NCI-H1694 (cell line): ENCODE measurements around the gene COL24A1.

ENCODE experiments used
- DNase-seq: peaks from one replicate; lab custom pipeline; 2025; lab: John Stamatoyannopoulos, UW

The COL24A1 gene

DNA sequence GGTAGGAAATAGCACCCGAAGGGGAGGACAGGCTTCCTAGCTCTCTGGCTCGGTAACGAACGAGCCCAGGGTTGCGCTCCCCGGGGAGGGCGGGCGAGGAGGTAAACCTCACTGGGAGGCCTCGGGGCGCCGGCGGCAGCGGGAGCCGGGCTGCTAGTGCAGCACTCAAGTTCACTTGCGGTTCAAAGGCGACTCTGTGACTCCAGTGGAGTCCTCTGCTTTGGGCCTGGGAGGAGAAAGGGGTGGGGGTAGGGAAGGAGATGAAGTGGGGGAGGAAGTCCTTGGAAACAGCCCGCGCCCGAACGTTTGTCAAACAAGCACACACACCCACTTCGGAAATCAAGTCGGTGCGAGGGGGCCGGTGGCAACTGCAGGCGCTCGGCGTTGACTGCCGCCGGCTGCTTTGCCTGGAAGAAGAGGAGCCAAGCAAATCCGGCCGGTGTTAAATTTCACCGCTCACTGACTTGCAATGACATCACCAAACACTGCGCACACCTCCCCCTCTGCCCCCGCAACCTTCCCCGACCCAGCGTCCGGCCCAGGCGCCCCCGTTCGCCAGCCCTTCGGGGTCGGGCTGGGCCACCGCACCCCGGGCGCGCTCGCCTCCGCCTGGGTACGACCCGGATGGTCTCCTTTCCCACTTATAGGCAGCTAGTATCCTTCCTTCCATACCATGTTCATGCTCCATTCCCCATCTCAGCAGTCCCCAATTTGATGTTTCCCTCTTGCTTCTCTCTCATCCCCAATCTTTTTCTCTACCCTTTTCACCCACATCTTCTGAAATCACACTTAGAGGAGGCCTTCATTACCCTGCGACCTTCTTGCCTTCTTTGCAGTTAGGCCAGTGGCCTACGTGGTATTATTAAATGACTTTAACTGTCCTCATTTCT is at the start of gene COL24A1:
TSS of gene COL24A1 (minus strand) at position 207 of the 890 bp plus-strand sequence. CDS start 376 bp downstream, outside the sequence.
- DNase-seq: no peak

DNA sequence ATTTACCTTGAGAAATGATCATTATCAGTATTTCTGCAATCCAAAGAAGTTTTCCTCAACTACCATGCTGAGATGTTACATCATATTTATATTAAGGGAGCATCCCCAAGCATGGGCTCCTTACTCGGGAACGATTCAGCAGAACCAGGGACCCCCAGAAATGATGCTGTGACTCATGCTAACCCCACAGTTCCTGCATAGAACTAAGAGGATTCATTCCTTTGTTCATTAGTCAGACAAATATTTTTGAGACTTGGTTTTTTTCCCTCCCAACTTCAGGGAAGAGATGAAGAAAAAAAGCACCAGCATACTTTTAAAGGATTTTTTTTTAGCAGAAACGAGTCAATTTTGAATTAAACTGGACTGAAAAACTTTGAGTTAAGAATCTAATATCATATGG is 49.2 kb upstream of the COL24A1 start:
- no peak for DNase-seq

GRCh38 chr1:86202552-86203340 is 46.2 kb upstream of the COL24A1 start:
- DNase-seq: no peak

GRCh38 chr1:86201311-86201710 is 44.7 kb upstream of the COL24A1 start:
- no peak for DNase-seq

DNA sequence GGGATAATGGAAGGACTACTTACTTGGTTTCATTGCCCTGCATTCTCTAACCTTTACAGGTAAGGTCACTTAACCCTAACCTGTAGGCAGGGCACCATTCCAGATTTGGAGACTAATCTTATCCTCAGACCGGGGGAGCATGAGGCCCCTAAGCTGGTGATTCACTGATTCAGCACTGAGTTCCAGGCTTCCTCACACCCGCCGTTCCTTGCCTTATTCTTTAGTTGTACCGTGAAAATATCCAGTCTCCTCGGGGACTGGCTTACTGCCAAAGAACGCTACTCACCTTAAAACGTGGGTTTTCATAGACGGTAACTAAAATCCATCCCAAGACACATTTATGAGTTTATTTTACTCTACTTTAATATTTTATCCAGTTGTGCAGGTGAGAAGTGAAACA is 44.3 kb upstream of the COL24A1 start:
- no peak for DNase-seq

DNA sequence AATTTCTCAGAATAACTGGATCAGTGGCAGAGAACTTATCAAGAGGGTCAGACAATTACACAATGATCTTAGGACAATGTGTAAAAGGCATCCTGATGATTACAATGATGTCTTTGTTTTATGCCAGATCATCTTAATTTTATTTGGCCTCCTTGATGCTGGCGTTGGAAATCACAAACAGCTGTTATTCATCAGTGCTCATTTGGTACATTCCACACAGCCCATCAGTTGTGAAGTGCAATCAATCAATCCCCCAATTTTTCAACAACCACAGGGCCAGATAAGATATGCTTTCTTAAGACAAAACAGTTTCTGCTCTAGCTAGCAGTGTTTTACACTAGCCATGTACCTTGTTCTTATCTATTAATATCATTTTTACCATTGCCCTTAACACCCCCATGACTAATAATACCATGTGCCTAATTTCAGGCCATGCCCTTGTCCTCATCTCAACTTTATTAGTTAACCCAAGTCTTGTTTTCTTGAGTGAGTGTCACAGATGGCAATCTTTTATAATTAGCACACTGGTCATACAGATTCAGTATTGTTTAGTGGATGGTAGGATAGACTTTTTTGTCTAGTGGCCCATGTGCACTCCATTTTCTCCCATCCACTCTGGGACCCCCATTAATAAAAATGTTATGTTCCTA is 40.8 kb upstream of the COL24A1 start:
- no peak for DNase-seq

GRCh38 chr1:86195281-86195680 is 38.7 kb upstream of the COL24A1 start:
- DNase-seq: no peak

- no peak for DNase-seq
These were observed 38.0 kb upstream of the COL24A1 start for GRCh38 chr1:86194491-86195034.

DNA sequence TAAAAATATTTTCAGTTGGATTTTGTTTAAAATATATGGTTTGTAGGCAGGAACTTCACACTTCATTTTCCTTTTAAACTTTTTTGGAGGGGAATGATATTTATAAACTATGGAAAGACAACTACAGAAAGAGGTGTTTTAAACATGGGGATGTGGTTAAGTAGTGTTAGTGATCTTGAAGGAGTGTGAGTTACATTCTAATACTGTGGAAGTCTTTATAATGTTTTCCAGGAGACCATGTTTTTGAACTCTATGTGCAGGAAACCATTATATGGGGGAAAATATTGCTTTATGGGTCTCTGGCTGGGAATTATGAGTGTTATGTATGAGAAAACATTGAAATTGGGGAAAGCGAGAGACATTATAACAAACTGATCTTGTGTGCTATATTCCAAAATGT is 35.8 kb upstream of the COL24A1 start:
- DNase-seq: no peak

- DNase-seq: no peak
These were observed 35.4 kb upstream of the COL24A1 start for GRCh38 chr1:86191958-86192357.

DNA sequence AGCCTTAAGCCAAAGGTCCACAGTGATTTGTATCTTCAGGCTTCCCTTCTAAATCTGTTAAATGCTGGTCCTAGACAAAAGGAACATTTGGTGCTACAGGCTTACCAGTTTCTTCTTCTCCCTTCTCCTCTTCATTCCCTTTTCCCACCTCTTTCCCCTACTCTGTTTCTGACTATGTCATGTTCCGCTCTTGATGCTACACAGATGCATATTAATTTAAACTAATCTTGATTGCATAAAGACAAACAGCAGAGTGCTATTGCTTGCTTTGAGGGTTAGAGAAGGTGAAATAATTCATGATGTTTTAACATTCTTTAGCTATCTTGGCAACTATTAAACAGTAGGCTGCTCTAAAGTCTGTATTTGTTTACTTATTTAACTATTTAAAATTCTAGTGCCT is 34.3 kb upstream of the COL24A1 start:
- no peak for DNase-seq

GRCh38 chr1:86184426-86184825 is 27.9 kb upstream of the COL24A1 start:
- DNase-seq: no peak

- no peak for DNase-seq
These were observed 27.2 kb upstream of the COL24A1 start for GRCh38 chr1:86183810-86184209.

GRCh38 chr1:86176226-86176625 is 19.7 kb upstream of the COL24A1 start:
- no peak for DNase-seq

- DNase-seq: no peak
These were observed 19.2 kb upstream of the COL24A1 start for GRCh38 chr1:86175756-86176155.

GRCh38 chr1:86169625-86170024 is 13.1 kb upstream of the COL24A1 start:
- DNase-seq: no peak

GRCh38 chr1:86159800-86160199 is 3.2 kb upstream of the COL24A1 start:
- no peak for DNase-seq

GRCh38 chr1:86155807-86156565 is 586 bp downstream of the COL24A1 start:
- no peak for DNase-seq

GRCh38 chr1:86155051-86155806 is 1.3 kb downstream of the COL24A1 start:
- DNase-seq: no peak

- DNase-seq: no peak
These were observed 2.0 kb downstream of the COL24A1 start for GRCh38 chr1:86154571-86155050.

GRCh38 chr1:86153836-86154235 is 2.7 kb downstream of the COL24A1 start:
- DNase-seq: no peak
